Activated CD4-positive, alpha-beta T cell treated with anti-CD3 and anti-CD28 coated beads, Interleukin-2, Interleukin-4, amounts not matched to agents 100 ng/mL and 50 ng/mL, durations not matched to agents 16 hours and 8 hours (primary cell): ENCODE measurements around the gene CD177.
"Not testable (repeated sequence)": the region's sequence is repeated elsewhere in the genome, so short reads cannot be mapped to it uniquely, and the experiment has no call there.

Source experiments
- DNase-seq: peaks from one replicate; pipeline ENCODE4 v3.0.0-alpha.2; 2020; ENCODE audit warnings: low spot score

Gene CD177

GRCh38 chr19:43380771-43381386 lies 27.4 kb downstream of the CD177 start:
- no peak for DNase-seq

GRCh38 chr19:43382586-43383216 lies 29.2 kb downstream of the CD177 start:
- DNase-seq, result not testable (repeated sequence)

GRCh38 chr19:43383254-43383653 lies 29.8 kb downstream of the CD177 start:
- not testable (repeated sequence) for DNase-seq

- not testable (repeated sequence) for DNase-seq
Observed at GRCh38 chr19:43383759-43384158, 30.3 kb downstream of the CD177 start.

- DNase-seq, result not testable (repeated sequence)
Observed at GRCh38 chr19:43390903-43391551, 37.5 kb downstream of the CD177 start.

GRCh38 chr19:43391552-43391935 lies 38.1 kb downstream of the CD177 start:
- not testable (repeated sequence) for DNase-seq

- DNase-seq, result not testable (repeated sequence)
Observed at GRCh38 chr19:43393501-43393900, 40.0 kb downstream of the CD177 start.

GRCh38 chr19:43395561-43395960 lies 42.1 kb downstream of the CD177 start:
- DNase-seq, result no peak

- DNase-seq, result no peak
Observed at GRCh38 chr19:43406297-43406696, 52.8 kb downstream of the CD177 start.

- DNase-seq, result no peak
Observed at GRCh38 chr19:43407416-43408005, 54.0 kb downstream of the CD177 start.

- no peak for DNase-seq
Observed at GRCh38 chr19:43408043-43408442, 54.6 kb downstream of the CD177 start.

GRCh38 chr19:43409415-43409814 lies 55.9 kb downstream of the CD177 start:
- DNase-seq, result no peak

- no peak for DNase-seq
Observed at GRCh38 chr19:43412441-43412840, 59.0 kb downstream of the CD177 start.
